ENCODE results near the gene PHACTR1.

DNA sequence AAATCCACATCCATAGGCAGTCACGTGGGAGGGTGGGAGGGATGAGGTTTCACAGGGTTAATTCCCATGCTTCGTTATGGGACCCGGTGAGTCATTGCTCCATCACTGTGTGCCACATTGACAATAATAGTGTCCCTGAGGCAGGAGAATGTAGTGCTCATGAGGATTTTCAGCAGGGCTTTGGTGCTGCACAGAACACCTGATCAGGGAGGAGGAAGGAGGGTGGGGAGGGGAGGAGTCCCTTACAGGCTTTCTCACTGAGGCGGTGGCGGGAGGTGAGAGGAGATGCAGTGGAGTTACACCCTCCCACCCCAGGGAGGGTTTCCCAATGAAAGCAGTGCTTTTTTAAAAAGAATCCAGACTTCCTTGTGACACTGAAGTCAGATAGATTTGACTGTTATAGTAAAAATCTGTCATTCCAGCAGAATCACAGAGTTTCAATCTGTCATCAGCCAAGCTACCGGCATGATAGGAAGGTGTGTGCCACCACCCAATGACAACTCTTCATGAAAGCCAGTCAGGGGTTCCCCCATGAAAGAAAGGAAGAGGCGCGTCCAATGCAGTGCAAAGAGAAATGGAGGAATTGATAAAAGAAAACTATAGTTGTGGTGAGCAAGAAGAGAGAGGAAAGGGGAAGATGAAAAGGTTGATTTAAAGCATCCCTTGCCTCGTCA is 467.0 kb downstream of the PHACTR1 start:
- TF ChIP-seq, protein P1, sequence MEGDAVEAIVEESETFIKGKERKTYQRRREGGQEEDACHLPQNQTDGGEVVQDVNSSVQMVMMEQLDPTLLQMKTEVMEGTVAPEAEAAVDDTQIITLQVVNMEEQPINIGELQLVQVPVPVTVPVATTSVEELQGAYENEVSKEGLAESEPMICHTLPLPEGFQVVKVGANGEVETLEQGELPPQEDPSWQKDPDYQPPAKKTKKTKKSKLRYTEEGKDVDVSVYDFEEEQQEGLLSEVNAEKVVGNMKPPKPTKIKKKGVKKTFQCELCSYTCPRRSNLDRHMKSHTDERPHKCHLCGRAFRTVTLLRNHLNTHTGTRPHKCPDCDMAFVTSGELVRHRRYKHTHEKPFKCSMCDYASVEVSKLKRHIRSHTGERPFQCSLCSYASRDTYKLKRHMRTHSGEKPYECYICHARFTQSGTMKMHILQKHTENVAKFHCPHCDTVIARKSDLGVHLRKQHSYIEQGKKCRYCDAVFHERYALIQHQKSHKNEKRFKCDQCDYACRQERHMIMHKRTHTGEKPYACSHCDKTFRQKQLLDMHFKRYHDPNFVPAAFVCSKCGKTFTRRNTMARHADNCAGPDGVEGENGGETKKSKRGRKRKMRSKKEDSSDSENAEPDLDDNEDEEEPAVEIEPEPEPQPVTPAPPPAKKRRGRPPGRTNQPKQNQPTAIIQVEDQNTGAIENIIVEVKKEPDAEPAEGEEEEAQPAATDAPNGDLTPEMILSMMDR (conservative IDR thresholded peaks at IDR 0.05 in 1 of 2, IDR thresholded peaks at IDR 0.05 in 1 of 2; ENCODE audit: extremely low read depth in 1 of 2, insufficient read depth in 1 of 2, low read depth in 1 of 2, low read length in 2 of 2) = no peak
- no peak for TF ChIP-seq EZH2 (IDR thresholded peaks at IDR 0.05; ENCODE audit: borderline replicate concordance, low read length)
